HL-60/S4 treated with retinoic acid at 250 ng/mL for 4 days and 3 days (cell line): Measurements from ENCODE around the gene CHI3L2.

Experiments used
- in situ Hi-C: fragments of 300-500 bp; cut with MboI; formaldehyde crosslinking; loops from 2 replicates; pipeline ENCODE4 v1.7.0; 2022; ENCODE audit warnings: low sequenced_read_pairs

The CHI3L2 gene

GRCh38 chr1:111290104-111290503 is 62.6 kb downstream of the CHI3L2 start:
- in situ Hi-C loops, result no loop called here

DNA sequence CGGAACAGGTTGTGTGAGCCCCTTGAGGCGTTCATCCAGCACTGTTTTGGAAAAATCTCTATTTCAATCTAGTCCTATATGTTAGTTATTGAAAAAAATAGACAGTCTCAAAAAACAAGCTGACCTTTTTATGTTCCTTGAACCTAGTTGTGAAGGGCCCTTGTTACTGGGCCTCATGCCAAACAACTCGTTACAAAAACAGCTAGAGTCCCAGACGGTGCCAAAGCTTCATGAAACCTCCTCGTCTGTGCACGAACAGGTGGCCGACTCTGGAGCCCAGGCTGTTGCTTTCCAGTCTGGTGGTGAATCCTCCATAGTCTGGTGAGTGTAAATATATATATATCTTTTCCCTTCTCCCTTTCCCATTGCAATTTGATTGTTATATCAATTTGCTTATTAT is 63.1 kb downstream of the CHI3L2 start, which contains the start of gene CHIA:
Gene CHIA, plus strand, starts transcription at position 222 of the 400 bp plus-strand sequence. CDS start 19,617 bp downstream, outside the sequence.
- in situ Hi-C loops, result no loop called here
